IPS DF 4.7 (cell line): Measurements from ENCODE around the gene CHST13.

ENCODE experiments used
- DNase-seq: peaks from one replicate; pipeline ENCODE4 v3.0.0-alpha.2; 2013; ENCODE audit warnings: low spot score; ENCODE audit errors: extremely low read depth

Gene CHST13

GRCh38 chr3:126523745-126524428 is at the start of gene CHST13:
TSS of gene CHST13 (plus strand) at chr3:126524155. CDS start at chr3:126524333, 178 bp downstream.
- DNase-seq, result no peak

DNA sequence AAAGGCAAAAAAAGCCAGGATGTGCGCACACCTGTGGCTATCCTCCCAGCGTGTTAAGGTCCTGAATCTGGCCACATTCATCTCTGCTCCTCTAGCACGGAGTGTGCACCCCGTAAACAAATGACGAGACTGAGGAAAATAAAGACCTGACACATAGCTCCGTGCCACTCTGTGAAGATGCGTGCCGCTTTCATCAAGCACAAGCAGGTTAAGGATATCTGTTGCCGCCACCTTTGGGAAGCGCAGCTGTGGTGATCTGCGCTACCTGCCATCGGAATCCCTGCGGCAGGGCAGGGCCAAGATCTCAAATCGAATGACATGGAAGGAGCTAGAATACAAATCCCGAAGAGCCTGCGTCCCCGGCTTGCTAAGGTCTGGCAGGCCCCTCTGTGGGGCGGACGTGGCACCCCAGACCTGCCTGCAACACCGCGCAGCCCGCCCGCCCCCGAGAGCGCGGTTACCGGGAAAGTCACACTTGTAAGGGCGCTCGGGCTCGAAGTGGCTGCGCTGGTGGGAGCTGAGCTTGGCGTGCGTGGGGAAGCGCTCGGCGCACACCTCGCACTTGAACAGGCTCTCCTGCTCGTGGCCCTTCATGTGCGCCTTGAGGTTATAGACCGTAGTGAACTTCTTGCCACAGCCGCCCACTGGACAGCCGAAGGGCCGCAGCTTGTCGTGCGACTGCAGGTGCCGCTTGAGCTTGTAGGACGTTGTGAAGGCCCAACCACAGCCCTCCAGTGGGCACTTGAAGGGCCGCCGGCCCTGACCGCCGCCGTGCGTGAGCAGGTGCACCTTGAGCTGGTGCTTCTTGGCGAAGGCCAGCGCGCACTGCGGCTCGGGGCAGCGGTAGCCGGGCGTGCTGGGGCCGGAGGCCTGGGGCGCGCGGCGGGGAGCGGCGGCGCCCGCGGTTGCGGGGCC is 49.2 kb upstream of the CHST13 start:
- no peak for DNase-seq

DNA sequence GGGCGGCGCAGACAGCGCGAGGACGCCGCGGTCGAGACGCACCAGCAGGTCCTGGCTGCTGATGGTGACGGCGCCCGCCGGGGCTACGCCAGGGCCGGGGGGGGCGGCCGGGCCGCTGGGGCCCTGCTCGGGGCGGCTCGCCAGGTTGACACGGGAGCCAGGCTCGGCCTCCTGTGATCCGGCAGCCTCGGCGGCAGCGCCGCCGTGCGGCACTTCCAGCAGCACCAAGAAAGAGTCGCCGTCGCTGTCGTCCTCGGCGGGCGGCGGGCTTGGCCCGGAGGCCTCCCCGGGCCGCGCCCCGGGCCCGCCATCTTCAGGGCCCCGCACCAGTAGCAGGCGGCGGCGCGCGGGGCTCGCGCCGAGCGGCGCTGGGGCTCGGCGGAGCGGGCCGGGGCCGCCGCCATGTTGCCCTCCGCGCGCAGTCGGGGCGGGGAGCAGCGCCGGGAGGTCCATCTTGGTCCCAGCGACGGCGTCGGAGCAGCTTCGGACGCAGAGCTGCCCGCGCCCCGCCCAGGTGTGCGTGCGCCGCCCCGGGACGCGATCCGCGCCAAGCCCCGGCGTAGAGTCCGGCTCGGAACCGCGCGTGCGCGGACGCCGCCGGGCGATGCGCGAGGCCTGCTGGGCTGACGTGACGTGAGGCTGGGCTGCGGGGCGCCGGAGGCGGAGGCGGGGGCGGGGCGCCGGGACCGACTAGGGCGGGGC is 48.4 kb upstream of the CHST13 start, which contains the start of gene ZXDC:
Gene ZXDC (minus strand): TSS at position 479 of the 702 bp plus-strand sequence. CDS start 26 bp downstream, at position 453.
- no peak for DNase-seq

DNA sequence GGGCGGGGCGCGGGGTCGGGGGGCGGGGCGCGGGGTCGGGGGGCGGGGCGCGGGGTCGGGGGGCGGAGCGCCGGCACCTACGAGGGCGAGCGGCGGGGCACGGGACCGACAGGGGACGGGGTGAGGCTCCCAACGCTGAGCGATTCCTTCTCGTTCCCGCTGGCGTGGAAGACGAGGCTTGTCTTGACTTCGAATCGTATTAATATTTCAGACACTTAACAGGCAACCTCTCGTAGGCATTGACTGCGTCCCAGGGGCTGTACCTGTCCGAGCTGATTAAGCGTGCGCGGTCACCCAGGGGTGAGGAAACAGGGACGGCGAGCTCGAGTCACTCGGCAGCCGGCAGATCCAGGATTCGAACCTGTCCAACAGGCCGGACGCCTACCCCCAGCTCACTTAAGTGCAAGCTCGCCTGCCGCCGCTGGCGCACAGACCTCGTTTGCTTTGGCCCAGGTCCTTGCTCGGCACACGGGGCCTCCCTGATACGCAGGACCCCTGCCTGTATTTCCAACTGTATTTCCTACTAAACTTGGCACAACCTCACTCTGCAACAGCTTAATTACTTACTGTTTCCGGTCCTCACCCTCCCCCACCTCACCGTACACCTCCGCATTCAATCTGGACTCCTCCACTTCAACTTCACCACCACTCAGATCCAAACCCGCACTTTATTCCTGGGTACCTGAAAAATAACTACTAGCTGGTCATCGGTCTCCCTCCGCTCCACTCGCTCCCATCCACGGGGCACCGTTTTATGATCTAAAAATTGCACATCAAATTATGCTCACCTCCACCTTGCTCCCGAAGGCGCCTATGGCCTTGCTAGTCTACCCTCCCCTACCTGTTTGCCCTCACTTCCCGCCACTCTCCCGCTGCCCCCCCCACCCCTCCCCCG is 47.5 kb upstream of the CHST13 start:
- DNase-seq, result no peak

DNA sequence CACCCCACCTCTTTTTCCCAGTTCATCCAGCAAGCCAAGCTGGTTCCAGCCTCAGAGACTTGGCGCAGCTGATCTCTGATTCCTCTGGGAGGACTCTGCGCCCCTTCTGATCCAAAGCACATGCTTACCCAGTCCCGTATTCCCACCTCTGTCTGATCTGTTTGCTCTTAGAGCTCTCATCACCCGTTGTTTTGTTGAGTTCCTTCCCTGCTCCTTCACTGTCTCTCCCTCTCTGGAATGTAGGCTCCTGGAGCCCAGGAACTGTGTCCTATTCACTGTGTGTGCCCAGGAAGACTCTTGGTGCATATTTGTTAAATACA is 46.9 kb upstream of the CHST13 start:
- no peak for DNase-seq

DNA sequence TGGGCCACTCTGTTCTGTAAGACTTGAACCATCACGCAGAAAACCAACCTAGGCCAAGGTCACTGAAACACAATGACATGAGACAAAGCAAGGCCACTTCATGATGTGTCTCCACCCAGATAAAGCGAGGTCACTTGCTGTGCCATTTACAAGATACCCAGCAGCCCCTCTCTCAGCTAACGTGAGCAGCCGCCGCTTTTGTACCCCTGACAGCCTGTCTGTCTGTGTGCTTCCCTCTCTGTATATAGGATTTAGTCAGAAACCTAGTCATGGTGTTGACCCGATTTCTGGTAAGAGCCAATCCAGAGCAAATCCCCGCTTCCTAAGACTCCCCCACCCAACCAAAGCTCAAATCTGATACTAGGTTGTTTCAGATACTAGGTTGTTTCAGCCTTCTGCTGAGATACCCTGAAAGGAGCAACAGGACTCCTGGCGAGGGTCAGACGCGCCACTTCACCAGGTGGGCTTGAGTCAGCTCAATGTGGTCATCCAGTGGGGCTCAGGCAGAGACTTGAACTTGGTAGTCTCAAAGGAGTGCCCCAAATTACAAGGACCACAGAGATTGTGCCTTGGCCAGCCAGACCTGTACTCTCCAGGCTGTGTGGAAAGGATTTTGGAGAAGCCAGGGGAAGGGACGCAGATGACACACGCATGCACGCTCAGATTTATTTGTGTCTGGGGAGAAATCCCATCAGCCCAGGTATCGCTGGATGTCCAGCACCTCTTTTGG is 45.2 kb upstream of the CHST13 start:
- DNase-seq, result no peak

DNA sequence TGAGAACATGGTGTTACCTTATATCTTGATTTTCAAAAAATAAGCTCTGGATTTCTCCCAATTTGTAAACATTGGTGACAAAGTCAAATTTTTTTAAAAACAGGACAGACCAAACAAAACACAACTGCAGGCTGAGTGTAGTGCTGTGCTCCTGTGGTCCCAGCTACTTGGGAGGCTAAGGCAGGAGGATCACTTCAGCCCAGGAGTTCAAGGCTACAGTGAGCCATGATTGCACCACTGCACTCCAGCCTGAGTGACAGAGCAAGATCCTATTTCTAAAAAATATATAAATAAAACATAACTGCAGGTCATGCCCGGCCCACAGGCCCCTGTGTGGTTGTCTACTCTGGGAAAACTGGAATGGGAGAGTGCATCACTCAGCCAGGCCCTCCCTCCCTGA is 44.3 kb upstream of the CHST13 start:
- DNase-seq, result no peak

DNA sequence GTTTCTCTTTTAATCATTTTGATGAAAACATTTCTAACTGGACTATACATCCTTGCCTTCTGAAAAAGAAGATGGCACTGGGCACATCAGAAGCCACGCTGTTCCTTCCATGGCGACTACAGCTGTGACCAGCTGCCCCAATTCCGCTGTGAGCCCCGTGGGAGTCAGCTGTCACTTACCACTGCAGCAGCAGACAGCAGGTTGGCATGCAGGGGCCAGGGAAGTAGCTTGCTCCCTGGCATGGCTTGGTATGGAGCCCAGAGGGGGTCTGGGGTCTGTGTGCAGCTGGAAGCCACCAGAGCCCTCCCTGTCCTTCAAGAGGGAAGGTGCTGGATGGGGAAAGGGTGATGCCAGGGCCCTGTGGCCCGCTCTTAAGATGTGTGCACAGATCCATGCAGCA is 43.7 kb upstream of the CHST13 start:
- DNase-seq, result no peak

- no peak for DNase-seq
Observed at GRCh38 chr3:126480861-126481260, 43.1 kb upstream of the CHST13 start.

- no peak for DNase-seq
Observed at GRCh38 chr3:126481808-126482502, 42.0 kb upstream of the CHST13 start.

GRCh38 chr3:126482503-126483255 is 41.3 kb upstream of the CHST13 start:
- DNase-seq, result no peak

GRCh38 chr3:126483321-126483761 is 40.6 kb upstream of the CHST13 start:
- no peak for DNase-seq

DNA sequence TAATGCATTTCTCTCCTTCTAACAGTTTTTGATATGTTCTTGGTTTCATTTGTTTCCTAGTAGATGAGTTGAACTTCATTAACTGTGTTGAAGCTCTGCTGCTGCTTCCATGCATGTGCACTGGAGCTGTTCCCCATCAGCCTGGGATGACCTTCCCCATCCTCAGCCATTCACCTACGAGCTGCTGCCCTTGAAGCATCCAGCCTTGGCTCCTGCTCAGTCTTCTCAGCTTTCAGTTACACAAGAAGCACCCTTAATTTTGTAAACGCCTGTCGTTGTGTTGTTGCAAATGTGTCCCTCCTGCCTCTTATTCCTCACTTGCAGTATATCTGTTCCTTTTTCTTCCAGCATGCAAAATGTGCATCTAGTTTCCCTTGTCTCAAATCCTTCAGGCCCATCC is 39.8 kb upstream of the CHST13 start:
- no peak for DNase-seq

GRCh38 chr3:126484662-126485061 is 39.3 kb upstream of the CHST13 start:
- no peak for DNase-seq

DNA sequence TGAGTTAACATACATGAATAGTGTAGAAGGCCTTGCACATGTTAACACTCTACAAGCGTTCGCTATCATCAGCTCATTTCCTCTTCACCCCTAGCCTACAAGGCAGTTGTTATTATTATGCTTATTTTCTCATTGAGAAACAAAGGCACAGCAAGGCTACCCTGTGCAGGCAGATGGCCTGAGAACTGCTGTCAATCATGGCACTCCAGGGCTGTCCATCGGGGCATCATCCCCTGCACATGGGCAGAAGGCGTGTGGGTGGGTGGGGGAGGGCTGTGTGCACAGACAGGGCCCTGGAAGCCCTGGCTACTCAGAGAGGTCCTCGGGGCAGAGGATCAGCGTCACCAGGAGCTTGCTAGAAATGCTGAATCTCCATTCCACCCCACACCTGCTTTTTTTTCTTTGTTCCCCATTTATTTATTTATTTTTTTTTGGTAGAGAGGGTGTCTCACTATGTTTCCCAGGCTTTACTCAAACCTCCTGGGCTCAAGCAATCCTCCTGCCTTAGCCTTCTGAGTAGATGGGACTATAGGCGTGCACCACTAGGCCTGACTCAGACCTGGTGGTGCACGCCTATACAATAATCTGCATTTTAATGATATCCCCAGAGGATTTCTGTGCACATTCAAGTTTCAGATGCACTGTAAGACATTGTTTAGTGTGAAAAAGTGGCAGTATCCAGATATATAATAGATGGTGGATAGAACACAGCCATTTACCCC is 38.6 kb upstream of the CHST13 start:
- DNase-seq, result no peak

DNA sequence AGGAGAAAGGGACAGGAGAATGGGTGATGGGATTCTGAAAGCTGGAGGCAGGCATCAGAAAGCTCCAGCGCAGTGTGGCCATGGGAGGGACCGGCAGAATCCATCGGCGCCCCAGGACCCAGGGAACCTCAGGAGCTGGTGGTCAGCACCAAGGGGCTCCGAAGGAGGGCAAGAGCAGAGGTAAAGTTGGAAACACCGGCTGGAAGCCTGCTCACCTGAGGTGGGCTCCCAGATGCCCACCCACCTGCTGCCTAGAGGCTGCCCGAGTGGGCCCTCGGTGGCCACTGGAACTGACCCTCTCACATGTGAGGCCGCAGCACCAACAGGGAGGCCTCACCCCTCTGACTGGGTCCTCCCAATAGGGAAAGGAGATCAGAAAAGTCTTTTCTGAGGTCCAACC is 38.0 kb upstream of the CHST13 start:
- no peak for DNase-seq

DNA sequence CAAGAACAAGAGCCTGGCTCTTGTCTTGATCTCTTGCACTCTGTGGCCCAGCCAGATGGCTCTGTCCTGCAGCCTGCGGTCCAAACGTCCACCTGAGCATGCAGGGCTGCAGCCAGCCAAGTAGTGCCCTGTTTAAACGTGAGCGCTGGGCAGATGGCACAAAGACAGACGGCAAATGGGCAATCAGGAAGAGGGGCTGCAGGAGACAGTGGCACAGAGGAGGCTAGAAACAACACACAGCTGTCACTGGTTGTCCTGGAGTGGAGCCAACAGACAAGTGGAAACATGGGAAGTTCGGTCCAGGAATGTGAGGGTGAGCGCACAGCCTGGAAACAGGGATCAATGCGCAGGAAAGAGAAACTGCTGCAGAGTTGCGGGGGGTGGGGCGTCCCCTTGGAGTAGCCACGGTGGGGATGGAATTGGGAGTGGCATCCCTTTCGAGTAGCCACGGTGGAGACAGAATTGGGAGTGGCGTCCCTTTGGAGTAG is 37.6 kb upstream of the CHST13 start:
- DNase-seq, result no peak

DNA sequence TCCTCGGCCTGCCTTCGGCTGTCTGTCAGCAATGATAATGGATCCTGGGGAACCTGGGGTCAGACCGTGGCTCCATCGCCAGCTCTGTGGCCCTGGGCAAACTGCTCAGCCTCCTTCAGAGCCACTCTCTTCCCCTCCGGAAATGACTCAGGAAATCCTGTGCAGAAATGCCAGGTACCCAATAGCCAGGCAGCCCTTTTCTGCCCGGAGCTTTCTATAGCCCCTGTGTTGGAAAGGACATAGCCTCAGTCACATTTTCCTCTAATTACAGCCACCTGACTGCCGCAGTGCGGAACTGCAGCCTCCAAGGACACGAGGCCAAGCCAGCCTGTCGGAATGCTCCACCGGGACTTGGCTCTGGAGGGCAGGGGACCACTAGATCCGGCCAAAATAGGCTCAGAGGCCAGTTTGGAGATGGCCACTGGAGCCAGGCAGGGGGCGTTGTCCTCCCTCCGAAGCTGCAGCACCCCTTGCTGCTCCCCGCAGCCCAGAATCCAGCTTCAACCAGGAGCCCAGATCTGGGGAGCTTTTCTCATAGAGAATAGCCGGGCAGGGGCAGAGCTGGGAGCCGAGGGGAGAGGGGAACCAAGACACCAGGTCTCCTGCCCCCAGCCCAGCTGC is 36.7 kb upstream of the CHST13 start:
- no peak for DNase-seq
